ENCODE data around the gene ZBTB4.

DNA sequence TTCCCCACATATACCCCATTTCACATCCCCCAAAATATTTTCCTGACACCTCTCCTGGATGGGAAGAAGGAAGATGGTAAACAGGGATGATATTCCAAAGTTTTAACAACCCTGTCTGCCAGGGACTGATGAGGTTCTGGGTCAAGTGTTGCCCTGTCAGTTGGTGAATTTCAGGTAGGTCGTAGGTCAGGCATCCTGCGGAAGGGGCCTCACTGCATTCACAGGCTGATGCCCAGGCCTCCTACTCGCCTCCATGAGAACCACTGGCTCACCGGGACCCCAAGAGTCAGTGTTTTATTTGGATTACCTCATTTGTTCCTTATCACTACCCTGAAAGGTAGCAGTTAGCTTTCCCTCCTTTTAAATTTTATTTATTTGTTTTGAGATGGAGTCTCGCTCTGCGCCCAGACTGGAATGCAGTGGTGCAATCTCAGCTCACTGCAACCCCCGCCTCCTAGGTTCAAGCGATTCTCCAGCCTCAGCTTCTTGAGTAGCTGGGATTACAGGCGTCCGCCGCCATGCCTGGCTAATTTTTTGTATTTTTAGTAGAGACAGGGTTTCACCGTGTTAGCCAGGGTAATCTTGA, 10.5 kb downstream of the ZBTB4 start:
- TF ChIP-seq, protein P1, sequence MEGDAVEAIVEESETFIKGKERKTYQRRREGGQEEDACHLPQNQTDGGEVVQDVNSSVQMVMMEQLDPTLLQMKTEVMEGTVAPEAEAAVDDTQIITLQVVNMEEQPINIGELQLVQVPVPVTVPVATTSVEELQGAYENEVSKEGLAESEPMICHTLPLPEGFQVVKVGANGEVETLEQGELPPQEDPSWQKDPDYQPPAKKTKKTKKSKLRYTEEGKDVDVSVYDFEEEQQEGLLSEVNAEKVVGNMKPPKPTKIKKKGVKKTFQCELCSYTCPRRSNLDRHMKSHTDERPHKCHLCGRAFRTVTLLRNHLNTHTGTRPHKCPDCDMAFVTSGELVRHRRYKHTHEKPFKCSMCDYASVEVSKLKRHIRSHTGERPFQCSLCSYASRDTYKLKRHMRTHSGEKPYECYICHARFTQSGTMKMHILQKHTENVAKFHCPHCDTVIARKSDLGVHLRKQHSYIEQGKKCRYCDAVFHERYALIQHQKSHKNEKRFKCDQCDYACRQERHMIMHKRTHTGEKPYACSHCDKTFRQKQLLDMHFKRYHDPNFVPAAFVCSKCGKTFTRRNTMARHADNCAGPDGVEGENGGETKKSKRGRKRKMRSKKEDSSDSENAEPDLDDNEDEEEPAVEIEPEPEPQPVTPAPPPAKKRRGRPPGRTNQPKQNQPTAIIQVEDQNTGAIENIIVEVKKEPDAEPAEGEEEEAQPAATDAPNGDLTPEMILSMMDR (conservative IDR thresholded peaks at IDR 0.05) = no peak
- TF ChIP-seq ZFX (IDR thresholded peaks at IDR 0.05) = no peak
